GM12872 (cell line): ENCODE results near the gene PLCL2.

ENCODE experiments used
- CTCF ChIP-seq: IDR thresholded peaks from 3 replicates; pipeline ENCODE4 v1.5.1; 2011; ENCODE audit warnings: low read depth, mild to moderate bottlenecking, low read length, moderate library complexity; ENCODE audit not compliant: insufficient read depth

The PLCL2 gene

GRCh38 chr3:16907243-16907642 is 22.5 kb downstream of the PLCL2 start:
- TF ChIP-seq CTCF: no peak

GRCh38 chr3:16908016-16908807 is 23.5 kb downstream of the PLCL2 start:
- no peak for TF ChIP-seq CTCF

GRCh38 chr3:16908896-16909295 is 24.1 kb downstream of the PLCL2 start:
- no peak for TF ChIP-seq CTCF

- no peak for TF ChIP-seq CTCF
Measured at GRCh38 chr3:16909802-16910201, 25.0 kb downstream of the PLCL2 start.

- no peak for TF ChIP-seq CTCF
Measured at GRCh38 chr3:16910207-16910606, 25.5 kb downstream of the PLCL2 start.

GRCh38 chr3:16911916-16912315 is 27.2 kb downstream of the PLCL2 start:
- no peak for TF ChIP-seq CTCF

GRCh38 chr3:16912400-16913263 is 27.9 kb downstream of the PLCL2 start:
- no peak for TF ChIP-seq CTCF
